ENCODE measurements around the gene AKAP3.

DNA sequence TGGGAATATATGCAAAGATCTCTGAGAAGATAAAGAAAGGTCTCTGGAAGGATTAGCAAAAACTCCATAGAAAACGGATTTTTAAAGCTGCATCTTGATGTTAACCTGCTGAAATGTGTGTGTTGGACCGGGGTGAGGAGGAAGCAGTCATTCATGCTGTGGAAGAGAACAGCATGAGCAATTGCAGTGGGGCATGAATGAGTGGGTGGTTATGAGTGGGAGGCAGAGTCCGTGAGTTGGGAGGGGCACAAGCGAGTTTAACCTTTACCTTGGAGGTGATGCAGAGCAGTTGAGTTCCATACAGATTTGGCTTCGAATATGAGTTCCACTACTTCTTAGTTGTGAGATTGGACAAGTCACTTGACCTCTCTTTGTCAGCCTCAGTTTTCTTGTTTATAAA is 41.9 kb upstream of the AKAP3 start:
- TF ChIP-seq POLR2AphosphoS5 (IDR thresholded peaks at IDR 0.05; ENCODE audit: low read depth, low read length), result no peak
- no peak for TF ChIP-seq POLR2A (IDR thresholded peaks at IDR 0.05; ENCODE audit: low read depth, low read length)
- TF ChIP-seq TAF1 (IDR thresholded peaks at IDR 0.05; ENCODE audit: borderline replicate concordance, low read depth, low read length), result no peak
